GM23338 (cell line): ENCODE results near the gene GABPB1. TPM values are rescaled to one million over a fixed set of nuclear protein-coding genes. Genes with fewer than 3 reads are reported as not detected.

Experiments
- ATAC-seq: fragments of 200-7000 bp; cut with Tn5 transposase; 3 replicates; pipeline ENCODE4 v1.9.1; 2020
- DNase-seq: peaks from one replicate; pipeline ENCODE4 v3.0.0-alpha.2; 2015; ENCODE audit warnings: low spot score
- H2AFZ ChIP-seq: fragments of 200-600 bp; sonication (generic); 2 replicates; pipeline ENCODE4 v1.8.0; 2016; ENCODE audit warnings: antibody characterized with exemption, mild to moderate bottlenecking, moderate library complexity
- H3F3A ChIP-seq: fragments of 200-600 bp; sonication (generic); replicated peaks from 2 replicates; pipeline ENCODE4 v1.8.0; 2017; ENCODE audit warnings: antibody characterized with exemption, mixed run types, low read depth
- H3K27ac ChIP-seq: fragments of 200-600 bp; sonication (generic); 2 replicates; pipeline ENCODE4 v1.6.1; 2016; ENCODE audit warnings: low read depth
- H3K27me3 ChIP-seq: fragments of 200-600 bp; sonication (generic); 2 replicates; pipeline ENCODE4 v1.8.0; 2016; ENCODE audit warnings: mild to moderate bottlenecking, mixed run types, moderate library complexity; ENCODE audit not compliant: insufficient read depth
- H3K36me3 ChIP-seq: fragments of 200-600 bp; sonication (generic); 2 replicates; pipeline ENCODE4 v1.8.0; 2016; ENCODE audit warnings: mild to moderate bottlenecking; ENCODE audit not compliant: insufficient read depth
- H3K4me1 ChIP-seq: fragments of 200-600 bp; sonication (generic); 2 replicates; pipeline ENCODE4 v1.8.0; 2016; ENCODE audit warnings: mild to moderate bottlenecking, moderate library complexity; ENCODE audit not compliant: insufficient read depth
- H3K4me2 ChIP-seq: fragments of 200-600 bp; sonication (generic); 2 replicates; pipeline ENCODE4 v1.7.1; 2017; ENCODE audit warnings: mixed run types
- H3K4me3 ChIP-seq: fragments of 200-600 bp; sonication (generic); 2 replicates; pipeline ENCODE4 v1.6.1; 2016; ENCODE audit warnings: mixed run types
- H3K79me2 ChIP-seq: fragments of 200-600 bp; sonication (generic); replicated peaks from 2 replicates; pipeline ENCODE4 v1.8.0; 2017; ENCODE audit warnings: mild to moderate bottlenecking; ENCODE audit not compliant: insufficient read depth
- H3K9me2 ChIP-seq: fragments of 200-600 bp; sonication (generic); 2 replicates; pipeline ENCODE4 v1.8.0; 2017; ENCODE audit not compliant: insufficient read depth
- H4K20me1 ChIP-seq: fragments of 200-600 bp; sonication (generic); replicated peaks from 2 replicates; pipeline ENCODE4 v1.8.0; 2017; ENCODE audit warnings: mild to moderate bottlenecking; ENCODE audit not compliant: insufficient read depth
- H3K27ac Mint-ChIP-seq: 2 replicates; pipeline ENCODE4 v1.8.0; 2020; ENCODE audit warnings: inconsistent platforms, mild to moderate bottlenecking, moderate library complexity, mixed read lengths
- H3K27me3 Mint-ChIP-seq: 3 replicates; pipeline ENCODE4 v1.8.0; 2022; ENCODE audit warnings: low read depth, mild to moderate bottlenecking, moderate library complexity, mixed read lengths, inconsistent platforms; ENCODE audit not compliant: insufficient read depth, poor library complexity
- H3K36me3 Mint-ChIP-seq: 3 replicates; pipeline ENCODE4 v1.8.0; 2021; ENCODE audit warnings: low read depth, mild to moderate bottlenecking, inconsistent platforms, moderate library complexity, mixed read lengths
- H3K4me1 Mint-ChIP-seq: 3 replicates; pipeline ENCODE4 v1.8.0; 2020; ENCODE audit warnings: mild to moderate bottlenecking, inconsistent platforms, mixed read lengths
- H3K4me3 Mint-ChIP-seq: 3 replicates; pipeline ENCODE4 v1.8.0; 2021; ENCODE audit warnings: moderate library complexity, mild to moderate bottlenecking, inconsistent platforms, mixed read lengths
- H3K9me3 Mint-ChIP-seq: 3 replicates; pipeline ENCODE4 v1.8.0; 2020; ENCODE audit warnings: moderate library complexity, mild to moderate bottlenecking, inconsistent platforms, mixed read lengths
- CREB1 ChIP-seq: fragments of 250-450 bp; sonication (Bioruptor Pico); IDR thresholded peaks from 2 replicates; pipeline ENCODE4 v1.5.0; 2020; ENCODE audit warnings: low read depth, mild to moderate bottlenecking, moderate library complexity
- EZH2 ChIP-seq: fragments of 200-600 bp; sonication (generic); IDR thresholded peaks from one replicate; pipeline ENCODE4 v1.8.0; 2017; ENCODE audit warnings: antibody characterized with exemption, mild to moderate bottlenecking, low read depth; ENCODE audit not compliant: unreplicated experiment
- EZH2phosphoT487 ChIP-seq: fragments of 200-600 bp; sonication (generic); IDR thresholded peaks from one replicate; pipeline ENCODE4 v1.8.1; 2018; ENCODE audit warnings: antibody characterized with exemption; ENCODE audit not compliant: unreplicated experiment
- JUNB ChIP-seq: IDR thresholded peaks from one replicate; pipeline ENCODE4 v1.6.1; 2016; ENCODE audit warnings: antibody characterized with exemption; ENCODE audit not compliant: unreplicated experiment
- NANOG ChIP-seq: IDR thresholded peaks from 2 replicates; pipeline ENCODE4 v1.6.1; 2016; ENCODE audit warnings: antibody characterized with exemption, borderline replicate concordance
- POLR2AphosphoS5 ChIP-seq: IDR thresholded peaks from 2 replicates; pipeline ENCODE4 v1.6.1; 2016; ENCODE audit warnings: antibody characterized with exemption, low read depth
- STAT1 ChIP-seq: IDR thresholded peaks from one replicate; pipeline ENCODE4 v1.6.1; 2016; ENCODE audit warnings: antibody characterized with exemption; ENCODE audit not compliant: unreplicated experiment
- ZNF114 ChIP-seq: fragments of 250-450 bp; sonication (Bioruptor Pico); IDR thresholded peaks from 2 replicates; pipeline ENCODE4 v1.5.0; 2020; ENCODE audit warnings: mild to moderate bottlenecking, moderate library complexity
- polyA plus RNA-seq: library from polyadenylated mRNA; unstranded; fragments of >200 nt; fragmentation: Nextera tagmentation; extraction: Ambion mirVana; gene quantifications from 2 replicates; pipeline ENCODE4 v1.2.1, GENCODE V29; 2016
- total RNA-seq: library from RNA; depleted of rRNA; stranded (reverse); fragments of >200 nt; shearing (Covaris generic); gene quantifications from 2 replicates; pipeline ENCODE4 v1.2.3, GENCODE V29; 2014
- TF ChIP-seq, protein P1 (sequence below): fragments of 250-450 bp; sonication (Bioruptor Pico); IDR thresholded peaks from 2 replicates; pipeline ENCODE4 v1.5.0; 2020; ENCODE audit warnings: mild to moderate bottlenecking, moderate library complexity
- TF ChIP-seq, protein P2 (sequence below): IDR thresholded peaks from one replicate; pipeline ENCODE4 v1.6.1; 2018; ENCODE audit warnings: antibody characterized with exemption; ENCODE audit not compliant: unreplicated experiment
- TF ChIP-seq, protein P3 (sequence below), 2 experiments: fragments of 200-600 bp in 1 of 2; sonication (generic) in 1 of 2; conservative IDR thresholded peaks; 2 replicates each; pipeline versions ENCODE4 v1.5.1 to v1.6.1; 2016 to 2017; ENCODE audit warnings: antibody characterized with exemption in 2 of 2, low read depth in 2 of 2, mild to moderate bottlenecking in 2 of 2, moderate library complexity in 1 of 2
- TF ChIP-seq, protein P4 (sequence below): IDR thresholded peaks from 2 replicates; pipeline ENCODE4 v1.6.1; 2016; ENCODE audit warnings: antibody characterized with exemption

GABPB1 gene
- total and polyA plus RNA-seq, 2 experiments from 2014 or later: 34.4 to 53.9 TPM

DNA sequence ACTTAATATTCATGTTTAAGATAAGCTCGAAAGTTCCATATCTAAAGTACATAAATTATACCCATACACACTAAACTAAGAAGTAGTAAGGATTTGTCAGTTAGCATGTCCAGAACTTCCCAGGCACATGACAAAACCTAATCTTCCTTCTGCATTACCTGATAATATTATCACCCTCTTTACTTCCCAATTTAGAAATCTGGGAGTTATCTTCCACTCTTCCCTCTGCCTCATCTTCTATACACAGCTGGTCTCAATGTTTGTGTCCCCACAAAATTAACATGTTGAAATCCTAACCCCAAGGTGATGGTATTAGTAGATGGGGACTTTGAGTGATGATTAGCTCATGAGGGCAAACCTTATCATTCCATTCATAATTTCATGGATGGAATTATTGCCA, 15.3 kb downstream of the GABPB1 start:
- ATAC-seq: no peak
- Mint-ChIP-seq H3K27me3 (peaks cover 2% of the 10 kb centered on the region), H3K4me1 (no peaks in the 10 kb centered on the region), H3K9me3 (no peaks in the 10 kb centered on the region), H3K36me3 (peaks cover under 1% of the 10 kb centered on the region; the same call in 1 of the 3 replicates), H3K27ac (no peak overlapping the region), H3K4me3 (no peak overlapping the region)
- H2AFZ ChIP-seq: no peak overlapping the region
- TF ChIP-seq CREB1 (CRISPR knock-in tag): no peak
- TF ChIP-seq STAT1: no peak
- TF ChIP-seq, protein P1, sequence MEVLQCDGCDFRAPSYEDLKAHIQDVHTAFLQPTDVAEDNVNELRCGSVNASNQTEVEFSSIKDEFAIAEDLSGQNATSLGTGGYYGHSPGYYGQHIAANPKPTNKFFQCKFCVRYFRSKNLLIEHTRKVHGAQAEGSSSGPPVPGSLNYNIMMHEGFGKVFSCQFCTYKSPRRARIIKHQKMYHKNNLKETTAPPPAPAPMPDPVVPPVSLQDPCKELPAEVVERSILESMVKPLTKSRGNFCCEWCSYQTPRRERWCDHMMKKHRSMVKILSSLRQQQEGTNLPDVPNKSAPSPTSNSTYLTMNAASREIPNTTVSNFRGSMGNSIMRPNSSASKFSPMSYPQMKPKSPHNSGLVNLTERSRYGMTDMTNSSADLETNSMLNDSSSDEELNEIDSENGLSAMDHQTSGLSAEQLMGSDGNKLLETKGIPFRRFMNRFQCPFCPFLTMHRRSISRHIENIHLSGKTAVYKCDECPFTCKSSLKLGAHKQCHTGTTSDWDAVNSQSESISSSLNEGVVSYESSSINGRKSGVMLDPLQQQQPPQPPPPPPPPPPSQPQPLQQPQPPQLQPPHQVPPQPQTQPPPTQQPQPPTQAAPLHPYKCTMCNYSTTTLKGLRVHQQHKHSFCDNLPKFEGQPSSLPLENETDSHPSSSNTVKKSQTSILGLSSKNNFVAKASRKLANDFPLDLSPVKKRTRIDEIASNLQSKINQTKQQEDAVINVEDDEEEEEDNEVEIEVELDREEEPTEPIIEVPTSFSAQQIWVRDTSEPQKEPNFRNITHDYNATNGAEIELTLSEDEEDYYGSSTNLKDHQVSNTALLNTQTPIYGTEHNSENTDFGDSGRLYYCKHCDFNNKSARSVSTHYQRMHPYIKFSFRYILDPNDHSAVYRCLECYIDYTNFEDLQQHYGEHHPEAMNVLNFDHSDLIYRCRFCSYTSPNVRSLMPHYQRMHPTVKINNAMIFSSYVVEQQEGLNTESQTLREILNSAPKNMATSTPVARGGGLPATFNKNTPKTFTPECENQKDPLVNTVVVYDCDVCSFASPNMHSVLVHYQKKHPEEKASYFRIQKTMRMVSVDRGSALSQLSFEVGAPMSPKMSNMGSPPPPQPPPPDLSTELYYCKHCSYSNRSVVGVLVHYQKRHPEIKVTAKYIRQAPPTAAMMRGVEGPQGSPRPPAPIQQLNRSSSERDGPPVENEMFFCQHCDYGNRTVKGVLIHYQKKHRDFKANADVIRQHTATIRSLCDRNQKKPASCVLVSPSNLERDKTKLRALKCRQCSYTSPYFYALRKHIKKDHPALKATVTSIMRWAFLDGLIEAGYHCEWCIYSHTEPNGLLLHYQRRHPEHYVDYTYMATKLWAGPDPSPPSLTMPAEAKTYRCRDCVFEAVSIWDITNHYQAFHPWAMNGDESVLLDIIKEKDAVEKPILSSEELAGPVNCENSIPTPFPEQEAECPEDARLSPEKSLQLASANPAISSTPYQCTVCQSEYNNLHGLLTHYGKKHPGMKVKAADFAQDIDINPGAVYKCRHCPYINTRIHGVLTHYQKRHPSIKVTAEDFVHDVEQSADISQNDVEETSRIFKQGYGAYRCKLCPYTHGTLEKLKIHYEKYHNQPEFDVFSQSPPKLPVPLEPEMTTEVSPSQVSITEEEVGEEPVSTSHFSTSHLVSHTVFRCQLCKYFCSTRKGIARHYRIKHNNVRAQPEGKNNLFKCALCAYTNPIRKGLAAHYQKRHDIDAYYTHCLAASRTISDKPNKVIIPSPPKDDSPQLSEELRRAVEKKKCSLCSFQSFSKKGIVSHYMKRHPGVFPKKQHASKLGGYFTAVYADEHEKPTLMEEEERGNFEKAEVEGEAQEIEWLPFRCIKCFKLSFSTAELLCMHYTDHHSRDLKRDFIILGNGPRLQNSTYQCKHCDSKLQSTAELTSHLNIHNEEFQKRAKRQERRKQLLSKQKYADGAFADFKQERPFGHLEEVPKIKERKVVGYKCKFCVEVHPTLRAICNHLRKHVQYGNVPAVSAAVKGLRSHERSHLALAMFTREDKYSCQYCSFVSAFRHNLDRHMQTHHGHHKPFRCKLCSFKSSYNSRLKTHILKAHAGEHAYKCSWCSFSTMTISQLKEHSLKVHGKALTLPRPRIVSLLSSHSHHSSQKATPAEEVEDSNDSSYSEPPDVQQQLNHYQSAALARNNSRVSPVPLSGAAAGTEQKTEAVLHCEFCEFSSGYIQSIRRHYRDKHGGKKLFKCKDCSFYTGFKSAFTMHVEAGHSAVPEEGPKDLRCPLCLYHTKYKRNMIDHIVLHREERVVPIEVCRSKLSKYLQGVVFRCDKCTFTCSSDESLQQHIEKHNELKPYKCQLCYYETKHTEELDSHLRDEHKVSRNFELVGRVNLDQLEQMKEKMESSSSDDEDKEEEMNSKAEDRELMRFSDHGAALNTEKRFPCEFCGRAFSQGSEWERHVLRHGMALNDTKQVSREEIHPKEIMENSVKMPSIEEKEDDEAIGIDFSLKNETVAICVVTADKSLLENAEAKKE (CRISPR knock-in tag): no peak
- no peak for TF ChIP-seq JUNB
- TF ChIP-seq EZH2phosphoT487: no peak
- TF ChIP-seq, protein P2, sequence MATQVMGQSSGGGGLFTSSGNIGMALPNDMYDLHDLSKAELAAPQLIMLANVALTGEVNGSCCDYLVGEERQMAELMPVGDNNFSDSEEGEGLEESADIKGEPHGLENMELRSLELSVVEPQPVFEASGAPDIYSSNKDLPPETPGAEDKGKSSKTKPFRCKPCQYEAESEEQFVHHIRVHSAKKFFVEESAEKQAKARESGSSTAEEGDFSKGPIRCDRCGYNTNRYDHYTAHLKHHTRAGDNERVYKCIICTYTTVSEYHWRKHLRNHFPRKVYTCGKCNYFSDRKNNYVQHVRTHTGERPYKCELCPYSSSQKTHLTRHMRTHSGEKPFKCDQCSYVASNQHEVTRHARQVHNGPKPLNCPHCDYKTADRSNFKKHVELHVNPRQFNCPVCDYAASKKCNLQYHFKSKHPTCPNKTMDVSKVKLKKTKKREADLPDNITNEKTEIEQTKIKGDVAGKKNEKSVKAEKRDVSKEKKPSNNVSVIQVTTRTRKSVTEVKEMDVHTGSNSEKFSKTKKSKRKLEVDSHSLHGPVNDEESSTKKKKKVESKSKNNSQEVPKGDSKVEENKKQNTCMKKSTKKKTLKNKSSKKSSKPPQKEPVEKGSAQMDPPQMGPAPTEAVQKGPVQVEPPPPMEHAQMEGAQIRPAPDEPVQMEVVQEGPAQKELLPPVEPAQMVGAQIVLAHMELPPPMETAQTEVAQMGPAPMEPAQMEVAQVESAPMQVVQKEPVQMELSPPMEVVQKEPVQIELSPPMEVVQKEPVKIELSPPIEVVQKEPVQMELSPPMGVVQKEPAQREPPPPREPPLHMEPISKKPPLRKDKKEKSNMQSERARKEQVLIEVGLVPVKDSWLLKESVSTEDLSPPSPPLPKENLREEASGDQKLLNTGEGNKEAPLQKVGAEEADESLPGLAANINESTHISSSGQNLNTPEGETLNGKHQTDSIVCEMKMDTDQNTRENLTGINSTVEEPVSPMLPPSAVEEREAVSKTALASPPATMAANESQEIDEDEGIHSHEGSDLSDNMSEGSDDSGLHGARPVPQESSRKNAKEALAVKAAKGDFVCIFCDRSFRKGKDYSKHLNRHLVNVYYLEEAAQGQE: no peak
- no peak for TF ChIP-seq EZH2
- TF ChIP-seq NANOG: no peak
- no peak for TF ChIP-seq POLR2AphosphoS5
- TF ChIP-seq, protein P3, sequence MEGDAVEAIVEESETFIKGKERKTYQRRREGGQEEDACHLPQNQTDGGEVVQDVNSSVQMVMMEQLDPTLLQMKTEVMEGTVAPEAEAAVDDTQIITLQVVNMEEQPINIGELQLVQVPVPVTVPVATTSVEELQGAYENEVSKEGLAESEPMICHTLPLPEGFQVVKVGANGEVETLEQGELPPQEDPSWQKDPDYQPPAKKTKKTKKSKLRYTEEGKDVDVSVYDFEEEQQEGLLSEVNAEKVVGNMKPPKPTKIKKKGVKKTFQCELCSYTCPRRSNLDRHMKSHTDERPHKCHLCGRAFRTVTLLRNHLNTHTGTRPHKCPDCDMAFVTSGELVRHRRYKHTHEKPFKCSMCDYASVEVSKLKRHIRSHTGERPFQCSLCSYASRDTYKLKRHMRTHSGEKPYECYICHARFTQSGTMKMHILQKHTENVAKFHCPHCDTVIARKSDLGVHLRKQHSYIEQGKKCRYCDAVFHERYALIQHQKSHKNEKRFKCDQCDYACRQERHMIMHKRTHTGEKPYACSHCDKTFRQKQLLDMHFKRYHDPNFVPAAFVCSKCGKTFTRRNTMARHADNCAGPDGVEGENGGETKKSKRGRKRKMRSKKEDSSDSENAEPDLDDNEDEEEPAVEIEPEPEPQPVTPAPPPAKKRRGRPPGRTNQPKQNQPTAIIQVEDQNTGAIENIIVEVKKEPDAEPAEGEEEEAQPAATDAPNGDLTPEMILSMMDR (conservative IDR thresholded peaks at IDR 0.05; ENCODE audit: low read depth in 2 of 2): no peak
- TF ChIP-seq, protein P4, sequence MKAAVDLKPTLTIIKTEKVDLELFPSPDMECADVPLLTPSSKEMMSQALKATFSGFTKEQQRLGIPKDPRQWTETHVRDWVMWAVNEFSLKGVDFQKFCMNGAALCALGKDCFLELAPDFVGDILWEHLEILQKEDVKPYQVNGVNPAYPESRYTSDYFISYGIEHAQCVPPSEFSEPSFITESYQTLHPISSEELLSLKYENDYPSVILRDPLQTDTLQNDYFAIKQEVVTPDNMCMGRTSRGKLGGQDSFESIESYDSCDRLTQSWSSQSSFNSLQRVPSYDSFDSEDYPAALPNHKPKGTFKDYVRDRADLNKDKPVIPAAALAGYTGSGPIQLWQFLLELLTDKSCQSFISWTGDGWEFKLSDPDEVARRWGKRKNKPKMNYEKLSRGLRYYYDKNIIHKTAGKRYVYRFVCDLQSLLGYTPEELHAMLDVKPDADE: no peak
- no peak for TF ChIP-seq ZNF114 (CRISPR knock-in tag)
- H3F3A ChIP-seq: no peaks in the 10 kb centered on the region
- no peaks in the 10 kb centered on the region for H3K27me3 ChIP-seq
- H3K4me2 ChIP-seq: no peak overlapping the region
- no peaks in the 10 kb centered on the region for H3K4me1 ChIP-seq
- H3K9me2 ChIP-seq: no peaks in the 10 kb centered on the region
- H4K20me1 ChIP-seq: peaks cover 26% of the 10 kb centered on the region
- H3K27ac ChIP-seq: no peak overlapping the region
- H3K36me3 ChIP-seq: no peaks in the 10 kb centered on the region
- H3K79me2 ChIP-seq: peaks cover 89% of the 10 kb centered on the region
- DNase-seq: no peak
- H3K4me3 ChIP-seq: no peak overlapping the region
